Erythroblast (primary cell): Measurements from ENCODE around the gene OR4D9.

Experiments
- GATA1 ChIP-seq: IDR thresholded peaks from 2 replicates; pipeline ENCODE4 v1.6.1; 2011; ENCODE audit warnings: low read depth, mild to moderate bottlenecking, control low read depth, low read length, moderate library complexity
- POLR2A ChIP-seq: IDR thresholded peaks from 2 replicates; pipeline ENCODE4 v1.6.1; 2011; ENCODE audit warnings: mild to moderate bottlenecking, low read length

DNA sequence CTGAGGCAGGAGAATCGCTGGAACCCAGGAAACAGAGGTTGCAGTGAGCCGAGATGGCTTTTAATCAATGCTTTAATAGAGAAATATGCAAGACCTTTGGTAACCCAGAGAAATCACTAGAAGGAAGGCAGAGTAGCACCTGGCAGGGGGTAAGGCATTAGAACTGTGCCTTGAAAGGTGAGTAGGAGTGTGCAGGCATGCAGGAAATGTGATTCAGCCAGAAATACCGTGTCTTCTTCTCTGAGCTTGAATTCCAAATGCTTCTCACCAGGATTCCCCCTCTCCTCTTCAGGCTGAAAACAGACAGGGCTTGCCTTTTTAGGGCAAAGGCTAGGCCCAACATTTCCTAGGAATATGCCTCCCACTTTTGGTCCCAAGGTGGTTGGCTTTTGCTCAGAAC, 51.0 kb downstream of the OR4D9 start:
- TF ChIP-seq POLR2A (no peak), GATA1 (no peak)
